ENCODE measurements around the gene PIPOX.

DNA sequence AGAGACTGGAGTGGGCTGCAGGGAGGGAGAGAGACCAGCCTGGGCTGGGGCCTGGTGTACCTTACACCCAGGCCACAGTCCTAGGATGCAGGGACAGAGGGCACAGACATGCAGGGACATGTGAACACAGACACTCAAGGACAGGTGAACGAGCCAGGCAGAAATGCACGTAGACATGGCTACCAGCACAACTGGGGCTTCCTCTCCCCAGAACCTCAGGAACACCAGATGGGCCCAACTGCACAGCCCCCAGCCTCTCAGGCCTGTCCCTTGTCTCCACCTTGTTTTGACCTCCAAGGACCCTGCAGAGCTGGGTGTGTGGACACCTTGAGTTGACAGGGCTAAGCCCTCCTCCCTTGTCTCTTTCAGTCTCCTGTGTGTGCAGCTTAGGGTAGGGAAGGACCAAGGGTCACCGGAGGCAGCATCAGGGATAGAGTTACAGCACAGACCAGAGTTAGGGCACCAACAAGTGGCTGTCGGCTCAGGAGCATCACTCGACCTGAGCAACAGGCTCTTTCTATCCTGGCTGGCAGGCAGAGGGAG, 46.3 kb upstream of the PIPOX start:
- TF ChIP-seq POLR3A (IDR thresholded peaks at IDR 0.05; ENCODE audit: borderline replicate concordance, extremely low read depth, insufficient read depth, insufficient read length) (no peak), GATAD2A (IDR thresholded peaks at IDR 0.05) (no peak), ZNF707 (CRISPR knock-in tag; conservative IDR thresholded peaks at IDR 0.05) (no peak), EP300 (IDR thresholded peaks at IDR 0.05; ENCODE audit: low read length) (no peak), ERF (CRISPR knock-in tag; IDR thresholded peaks at IDR 0.05) (no peak), ZNF780A (CRISPR knock-in tag; IDR thresholded peaks at IDR 0.05) (no peak), CBX2 (IDR thresholded peaks at IDR 0.05; ENCODE audit: insufficient read depth, low read length, poor library complexity, severe bottlenecking) (no peak), MTF1 (CRISPR knock-in tag; IDR thresholded peaks at IDR 0.05; ENCODE audit: borderline replicate concordance) (no peak), RAD21 (CRISPR knock-in tag; conservative IDR thresholded peaks at IDR 0.05 in 1 of 2, IDR thresholded peaks at IDR 0.05 in 1 of 2) (no peak), ZSCAN29 (IDR thresholded peaks at IDR 0.05) (no peak)

Data from K562 (cell line).